Amniotic stem cell (primary cell): ENCODE measurements around the gene S100G.
A peak's percentile ranks its signal among the peaks of the same experiment; 100 is the strongest.
"Not testable (repeated sequence)": the region's sequence is repeated elsewhere in the genome, so short reads cannot be mapped to it uniquely, and the experiment has no call there.

ENCODE experiments used
- DNase-seq: peaks from one replicate; lab custom pipeline; 2025; lab: John Stamatoyannopoulos, UW

The S100G gene

GRCh38 chrX:16649858-16650257, at the start of gene S100G:
TSS of gene S100G (plus strand) at chrX:16650158. CDS start at chrX:16651007, 849 bp downstream.
- no peak for DNase-seq

GRCh38 chrX:16601885-16602284, 48.1 kb upstream of the S100G start:
- no peak for DNase-seq

- DNase-seq, result not testable (repeated sequence)
Measured at GRCh38 chrX:16603235-16603634, 46.7 kb upstream of the S100G start.

- no peak for DNase-seq
Measured at GRCh38 chrX:16603822-16604221, 46.1 kb upstream of the S100G start.

GRCh38 chrX:16604337-16604736, 45.6 kb upstream of the S100G start:
- DNase-seq, result no peak

GRCh38 chrX:16606142-16606720, 43.7 kb upstream of the S100G start:
- no peak for DNase-seq

- DNase-seq, result peak; percentile 19
Measured at GRCh38 chrX:16610121-16610621, 39.8 kb upstream of the S100G start.

- not testable (repeated sequence) for DNase-seq
Measured at GRCh38 chrX:16610654-16611053, 39.3 kb upstream of the S100G start.

- no peak for DNase-seq
Measured at GRCh38 chrX:16612257-16612897, 37.6 kb upstream of the S100G start.

- no peak for DNase-seq
Measured at GRCh38 chrX:16617382-16617781, 32.6 kb upstream of the S100G start.

- DNase-seq, result no peak
Measured at GRCh38 chrX:16618422-16618821, 31.5 kb upstream of the S100G start.

GRCh38 chrX:16619024-16619423, 30.9 kb upstream of the S100G start:
- no peak for DNase-seq

GRCh38 chrX:16628511-16628910, 21.4 kb upstream of the S100G start:
- DNase-seq, result not testable (repeated sequence)

GRCh38 chrX:16628946-16629595, 20.9 kb upstream of the S100G start:
- DNase-seq, result no peak

GRCh38 chrX:16629909-16630308, 20.0 kb upstream of the S100G start:
- no peak for DNase-seq

GRCh38 chrX:16633754-16634153, 16.2 kb upstream of the S100G start:
- no peak for DNase-seq

GRCh38 chrX:16635040-16635439, 14.9 kb upstream of the S100G start:
- DNase-seq, result no peak

- no peak for DNase-seq
Measured at GRCh38 chrX:16635596-16635995, 14.4 kb upstream of the S100G start.

GRCh38 chrX:16638533-16638932, 11.4 kb upstream of the S100G start:
- no peak for DNase-seq

GRCh38 chrX:16639966-16640365, 10.0 kb upstream of the S100G start:
- no peak for DNase-seq

GRCh38 chrX:16640823-16641222, 9.1 kb upstream of the S100G start:
- DNase-seq, result no peak

GRCh38 chrX:16643176-16643575, 6.8 kb upstream of the S100G start:
- DNase-seq, result no peak
